Measurements from ENCODE around the gene DGKH.

GRCh38 chr13:42094516-42095040, 46.1 kb downstream of the DGKH start:
- TF ChIP-seq POLR2A (IDR thresholded peaks at IDR 0.05; ENCODE audit: low read depth, low read length) (no peak), POLR2AphosphoS5 (IDR thresholded peaks at IDR 0.05; ENCODE audit: low read depth, low read length) (no peak), PAX5 (IDR thresholded peaks at IDR 0.05; ENCODE audit: insufficient read depth, low read length, severe bottlenecking) (no peak), SPI1 (IDR thresholded peaks at IDR 0.05; ENCODE audit: low read depth, low read length) (no peak), TAF1 (IDR thresholded peaks at IDR 0.05; ENCODE audit: low read depth, low read length) (no peak)
